HepG2 (cell line): ENCODE results near the gene DUS3L. TPM values are rescaled to one million over a fixed set of nuclear protein-coding genes. Genes with fewer than 3 reads are reported as not detected.

Experiments used
- AGO1 ChIP-seq: fragments of 200-400 bp; formaldehyde crosslinking; IDR thresholded peaks from 2 replicates; pipeline ENCODE4 v1.6.1; 2017; ENCODE audit warnings: mild to moderate bottlenecking, low read depth, low read length, moderate library complexity; ENCODE audit not compliant: poor library complexity, severe bottlenecking
- ELK4 ChIP-seq: sonication (generic); formaldehyde crosslinking; IDR thresholded peaks from 2 replicates; pipeline ENCODE4 v1.9.0; 2021; ENCODE audit warnings: missing genetic modification reagents, borderline replicate concordance
- HES4 ChIP-seq: sonication (generic); formaldehyde crosslinking; IDR thresholded peaks from 2 replicates; pipeline ENCODE4 v1.9.0; 2021; ENCODE audit warnings: mild to moderate bottlenecking, missing genetic modification reagents, borderline replicate concordance
- PHF5A ChIP-seq: IDR thresholded peaks from one replicate; pipeline ENCODE4 v1.6.1; 2018; ENCODE audit warnings: low read depth, missing genetic modification reagents; ENCODE audit not compliant: unreplicated experiment
- RFX5 ChIP-seq: IDR thresholded peaks from 2 replicates; pipeline ENCODE4 v1.6.1; 2011; ENCODE audit warnings: low read depth, low read length, improper control_type of control experiment
- SNAI1 ChIP-seq: sonication (generic); formaldehyde crosslinking; IDR thresholded peaks from 2 replicates; pipeline ENCODE4 v1.5.0; 2020; ENCODE audit warnings: mild to moderate bottlenecking, missing genetic modification reagents, borderline replicate concordance
- STAT5B ChIP-seq: sonication (generic); formaldehyde crosslinking; IDR thresholded peaks from 2 replicates; pipeline ENCODE4 v1.4.0; 2020; ENCODE audit warnings: missing genetic modification reagents
- TRAFD1 ChIP-seq: sonication (generic); formaldehyde crosslinking; IDR thresholded peaks from 2 replicates; pipeline ENCODE4 v1.5.1; 2020; ENCODE audit warnings: missing genetic modification reagents, mild to moderate bottlenecking, borderline replicate concordance
- ZFP37 ChIP-seq: sonication (generic); formaldehyde crosslinking; IDR thresholded peaks from 2 replicates; pipeline ENCODE4 v1.4.0; 2020; ENCODE audit warnings: missing genetic modification reagents, borderline replicate concordance
- ZKSCAN8 ChIP-seq: IDR thresholded peaks from 2 replicates; pipeline ENCODE4 v1.6.1; 2016; ENCODE audit warnings: borderline replicate concordance, missing genetic modification reagents, missing compliant biosample characterization
- ZMAT3 ChIP-seq: sonication (generic); formaldehyde crosslinking; conservative IDR thresholded peaks from 2 replicates; pipeline ENCODE4 v1.7.0; 2021; ENCODE audit warnings: missing genetic modification reagents
- ZNF616 ChIP-seq: sonication (generic); formaldehyde crosslinking; IDR thresholded peaks from 2 replicates; pipeline ENCODE4 v1.5.0; 2020; ENCODE audit warnings: low read depth, mild to moderate bottlenecking, missing genetic modification reagents
- ZNF878 ChIP-seq: sonication (generic); formaldehyde crosslinking; IDR thresholded peaks from 2 replicates; pipeline ENCODE4 v1.8.1; 2023; ENCODE audit warnings: mild to moderate bottlenecking, missing genetic modification reagents, moderate library complexity
- polyA plus RNA-seq, 8 experiments: library from polyadenylated mRNA; depleted of rRNA in 3 of 8; stranded (reverse) in 7 of 8; unstranded in 1 of 8; fragments of >200 nt; fragmentation: Illumina TruSeq in 4 of 8; extraction: Trizol in 4 of 8; gene quantifications; 2 replicates each; pipeline versions ENCODE4 v1.2.1 to v1.2.3, GENCODE V29; 2011 to 2016; ENCODE audit warnings: low read depth in 4 of 8, missing spikeins in 1 of 8, mixed read lengths in 1 of 8; ENCODE audit not compliant: insufficient read depth in 1 of 8
- total RNA-seq, 5 experiments: library from RNA; depleted of rRNA; stranded (reverse); fragments of >200 nt; fragmentation: Illumina TruSeq; extraction: Trizol; gene quantifications; 2 replicates each; pipeline ENCODE4 v1.2.3, GENCODE V29; 2016; ENCODE audit warnings: low read depth in 1 of 5
- TF ChIP-seq, protein P1 (sequence below): sonication (generic); formaldehyde crosslinking; IDR thresholded peaks from 2 replicates; pipeline ENCODE4 v1.9.0; 2021; ENCODE audit warnings: missing genetic modification reagents, borderline replicate concordance
- TF ChIP-seq, protein P2 (sequence below): sonication (generic); formaldehyde crosslinking; IDR thresholded peaks from 2 replicates; pipeline ENCODE4 v1.8.0; 2022; ENCODE audit warnings: low read depth, missing genetic modification reagents

DUS3L gene
- total and polyA plus RNA-seq, 2 of the 13 experiments (the other 11 are each of a cell fraction or from before 2014, with no cell fraction given), result 13.3 to 25.1 TPM

GRCh38 chr19:5839065-5840017, 48.4 kb upstream of the DUS3L start, which contains the start of gene FUT6 (continued):
- TF ChIP-seq, protein P1, sequence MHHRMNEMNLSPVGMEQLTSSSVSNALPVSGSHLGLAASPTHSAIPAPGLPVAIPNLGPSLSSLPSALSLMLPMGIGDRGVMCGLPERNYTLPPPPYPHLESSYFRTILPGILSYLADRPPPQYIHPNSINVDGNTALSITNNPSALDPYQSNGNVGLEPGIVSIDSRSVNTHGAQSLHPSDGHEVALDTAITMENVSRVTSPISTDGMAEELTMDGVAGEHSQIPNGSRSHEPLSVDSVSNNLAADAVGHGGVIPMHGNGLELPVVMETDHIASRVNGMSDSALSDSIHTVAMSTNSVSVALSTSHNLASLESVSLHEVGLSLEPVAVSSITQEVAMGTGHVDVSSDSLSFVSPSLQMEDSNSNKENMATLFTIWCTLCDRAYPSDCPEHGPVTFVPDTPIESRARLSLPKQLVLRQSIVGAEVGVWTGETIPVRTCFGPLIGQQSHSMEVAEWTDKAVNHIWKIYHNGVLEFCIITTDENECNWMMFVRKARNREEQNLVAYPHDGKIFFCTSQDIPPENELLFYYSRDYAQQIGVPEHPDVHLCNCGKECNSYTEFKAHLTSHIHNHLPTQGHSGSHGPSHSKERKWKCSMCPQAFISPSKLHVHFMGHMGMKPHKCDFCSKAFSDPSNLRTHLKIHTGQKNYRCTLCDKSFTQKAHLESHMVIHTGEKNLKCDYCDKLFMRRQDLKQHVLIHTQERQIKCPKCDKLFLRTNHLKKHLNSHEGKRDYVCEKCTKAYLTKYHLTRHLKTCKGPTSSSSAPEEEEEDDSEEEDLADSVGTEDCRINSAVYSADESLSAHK (CRISPR knock-in tag), result no peak
- TF ChIP-seq STAT5B, result no peak
- TF ChIP-seq ZNF616 (CRISPR knock-in tag), result no peak
- 0 out of 2 replicates have a peak, but pooled peaks have one; percentile 2 for TF ChIP-seq ZMAT3 (CRISPR knock-in tag)
- TF ChIP-seq SNAI1 (CRISPR knock-in tag), result no peak
- TF ChIP-seq AGO1, result no peak
- TF ChIP-seq TRAFD1 (CRISPR knock-in tag), result no peak; the same call in 1 of the 2 replicates
- peak; percentile 56; the same call in 1 of the 2 replicates for TF ChIP-seq ZNF878
- no peak for TF ChIP-seq HES4 (CRISPR knock-in tag)
- peak; percentile 83; the same call in 1 of the 2 replicates for TF ChIP-seq ZFP37 (CRISPR knock-in tag)
- TF ChIP-seq, protein P2, sequence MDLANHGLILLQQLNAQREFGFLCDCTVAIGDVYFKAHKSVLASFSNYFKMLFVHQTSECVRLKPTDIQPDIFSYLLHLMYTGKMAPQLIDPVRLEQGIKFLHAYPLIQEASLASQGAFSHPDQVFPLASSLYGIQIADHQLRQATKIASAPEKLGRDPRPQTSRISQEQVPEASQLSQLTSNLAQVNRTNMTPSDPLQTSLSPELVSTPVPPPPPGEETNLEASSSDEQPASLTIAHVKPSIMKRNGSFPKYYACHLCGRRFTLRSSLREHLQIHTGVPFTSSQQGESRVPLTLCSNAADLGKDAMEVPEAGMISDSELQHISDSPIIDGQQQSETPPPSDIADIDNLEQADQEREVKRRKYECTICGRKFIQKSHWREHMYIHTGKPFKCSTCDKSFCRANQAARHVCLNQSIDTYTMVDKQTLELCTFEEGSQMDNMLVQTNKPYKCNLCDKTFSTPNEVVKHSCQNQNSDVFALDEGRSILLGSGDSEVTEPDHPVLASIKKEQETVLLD (CRISPR knock-in tag), result no peak
- no peak for TF ChIP-seq RFX5
- no peak for TF ChIP-seq ELK4 (CRISPR knock-in tag)
- no peak; the same call in 1 of the 2 replicates for TF ChIP-seq ZKSCAN8 (CRISPR knock-in tag)
- no peak for TF ChIP-seq PHF5A (CRISPR knock-in tag)
